Stimulated activated naive CD8-positive, alpha-beta T cell treated with anti-CD3 and anti-CD28 coated beads, Interleukin-15, Interleukin-2, amounts not matched to agents 100 ng/mL and 50 ng/mL, for 24 hours (primary cell): ENCODE results near the gene ERCC2.

Experiments
- H3K27ac Mint-ChIP-seq: one replicate; pipeline ENCODE4 v1.8.0; 2021; ENCODE audit warnings: mild to moderate bottlenecking, mixed read lengths
- H3K27me3 Mint-ChIP-seq: one replicate; pipeline ENCODE4 v1.8.0; 2021; ENCODE audit warnings: mixed read lengths
- H3K36me3 Mint-ChIP-seq: one replicate; pipeline ENCODE4 v1.8.0; 2021; ENCODE audit warnings: low read depth, mixed read lengths
- H3K4me1 Mint-ChIP-seq: one replicate; pipeline ENCODE4 v1.8.0; 2021; ENCODE audit warnings: low read depth, mixed read lengths
- H3K4me3 Mint-ChIP-seq: one replicate; pipeline ENCODE4 v1.8.0; 2021; ENCODE audit warnings: mild to moderate bottlenecking, mixed read lengths
- H3K9me3 Mint-ChIP-seq: one replicate; pipeline ENCODE4 v1.8.0; 2021; ENCODE audit warnings: mixed read lengths

ERCC2 gene

DNA sequence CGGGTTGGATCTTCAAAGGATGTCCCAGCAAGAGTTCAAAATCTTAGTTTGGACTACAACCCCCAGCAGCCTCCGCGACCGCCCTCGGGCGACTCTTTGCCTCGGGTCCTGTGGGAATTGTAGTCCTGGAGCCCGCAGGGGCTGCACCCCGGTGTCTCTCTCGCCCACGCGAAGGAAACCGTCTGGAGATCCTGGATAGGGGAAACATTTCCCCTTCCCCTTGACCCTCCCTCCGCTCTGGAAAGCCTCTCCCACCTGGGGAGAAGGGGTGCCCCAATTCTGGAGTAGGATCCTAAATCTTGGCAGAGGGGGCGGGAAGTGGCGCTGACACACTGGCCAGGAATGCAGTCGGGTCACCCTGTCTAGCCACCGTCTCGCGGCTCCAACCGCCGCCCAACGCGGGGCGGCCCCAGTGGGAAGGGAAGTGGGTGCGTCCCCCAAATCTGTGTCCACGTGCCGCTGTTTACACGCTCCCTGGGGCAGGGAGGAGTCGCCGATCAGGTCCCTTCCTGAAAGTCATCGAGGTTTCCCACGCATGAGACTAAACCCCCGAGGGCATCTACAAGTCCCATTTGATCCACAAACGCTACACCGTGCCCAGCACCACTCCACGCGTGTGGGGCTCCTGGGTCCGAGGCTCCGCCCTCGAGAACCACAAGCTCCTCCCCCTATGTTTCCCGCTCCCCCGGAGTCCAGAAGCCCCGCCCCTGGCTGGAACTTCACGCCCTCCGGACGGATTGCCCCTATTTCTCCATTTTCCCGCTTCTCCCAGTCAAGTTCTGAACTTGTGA is 35.3 kb upstream of the ERCC2 start:
- Mint-ChIP-seq H3K27ac (peak overlapping the region; percentile 95), H3K36me3 (peaks cover 20% of the 10 kb centered on the region), H3K9me3 (no peaks in the 10 kb centered on the region), H3K27me3 (peaks cover 32% of the 10 kb centered on the region), H3K4me3 (peak overlapping the region; percentile 99), H3K4me1 (peaks cover 42% of the 10 kb centered on the region)

DNA sequence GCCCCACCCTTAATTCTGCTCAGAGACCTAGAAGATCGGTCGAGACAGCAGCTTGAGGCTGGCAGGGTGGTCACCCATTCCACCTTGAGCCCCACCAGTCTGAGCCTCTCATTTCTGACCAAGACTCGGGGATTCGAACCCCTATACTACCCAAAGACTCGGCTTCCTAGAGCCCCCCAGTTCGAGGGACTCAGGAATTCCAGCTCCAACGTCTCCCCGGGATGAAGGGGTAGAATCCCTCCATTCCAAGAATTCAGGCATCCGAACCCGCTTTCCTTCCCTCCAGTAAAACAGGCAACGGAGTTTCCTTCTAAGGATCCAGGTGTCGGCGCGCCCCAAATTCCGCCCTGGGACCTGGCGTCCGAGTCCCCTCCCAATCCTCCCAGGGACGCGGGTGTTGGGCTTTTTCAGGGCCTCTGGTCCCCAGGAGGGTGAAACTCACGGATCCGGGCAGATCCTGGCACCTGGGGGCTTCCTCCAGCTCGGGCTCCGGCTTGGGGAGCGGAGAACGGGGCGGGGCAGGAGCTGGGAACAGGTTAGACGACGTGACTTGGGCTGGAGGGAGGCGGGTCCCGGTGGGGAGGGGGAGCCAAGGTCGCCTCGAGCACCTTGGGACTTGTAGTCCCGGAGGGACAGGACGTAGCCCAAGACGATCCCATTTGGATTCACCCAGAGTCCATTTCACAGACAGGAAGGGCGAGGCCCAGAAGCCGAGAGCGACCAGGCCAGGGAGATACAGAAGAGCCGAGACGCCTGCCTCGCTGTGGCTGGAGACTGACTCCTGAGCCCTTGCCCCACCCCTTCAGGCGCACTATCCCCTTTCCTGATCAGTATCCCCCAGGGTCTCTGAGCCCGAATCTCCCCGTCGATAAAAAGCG is 34.4 kb upstream of the ERCC2 start, which contains the start of gene PPP1R13L:
Gene PPP1R13L (minus strand): TSS at position 513 of the 878 bp plus-strand sequence. CDS start 6,751 bp downstream, outside the sequence.
- H3K27ac Mint-ChIP-seq: peak within 1 kb of the TSS; percentile 95
- peaks cover 36% of the 10 kb centered on the region for H3K27me3 Mint-ChIP-seq
- H3K9me3 Mint-ChIP-seq: no peaks in the 10 kb centered on the region
- peaks cover 17% of the 10 kb centered on the region for H3K36me3 Mint-ChIP-seq
- peak within 1 kb of the TSS; percentile 99 for H3K4me3 Mint-ChIP-seq
- H3K4me1 Mint-ChIP-seq: peaks cover 42% of the 10 kb centered on the region

DNA sequence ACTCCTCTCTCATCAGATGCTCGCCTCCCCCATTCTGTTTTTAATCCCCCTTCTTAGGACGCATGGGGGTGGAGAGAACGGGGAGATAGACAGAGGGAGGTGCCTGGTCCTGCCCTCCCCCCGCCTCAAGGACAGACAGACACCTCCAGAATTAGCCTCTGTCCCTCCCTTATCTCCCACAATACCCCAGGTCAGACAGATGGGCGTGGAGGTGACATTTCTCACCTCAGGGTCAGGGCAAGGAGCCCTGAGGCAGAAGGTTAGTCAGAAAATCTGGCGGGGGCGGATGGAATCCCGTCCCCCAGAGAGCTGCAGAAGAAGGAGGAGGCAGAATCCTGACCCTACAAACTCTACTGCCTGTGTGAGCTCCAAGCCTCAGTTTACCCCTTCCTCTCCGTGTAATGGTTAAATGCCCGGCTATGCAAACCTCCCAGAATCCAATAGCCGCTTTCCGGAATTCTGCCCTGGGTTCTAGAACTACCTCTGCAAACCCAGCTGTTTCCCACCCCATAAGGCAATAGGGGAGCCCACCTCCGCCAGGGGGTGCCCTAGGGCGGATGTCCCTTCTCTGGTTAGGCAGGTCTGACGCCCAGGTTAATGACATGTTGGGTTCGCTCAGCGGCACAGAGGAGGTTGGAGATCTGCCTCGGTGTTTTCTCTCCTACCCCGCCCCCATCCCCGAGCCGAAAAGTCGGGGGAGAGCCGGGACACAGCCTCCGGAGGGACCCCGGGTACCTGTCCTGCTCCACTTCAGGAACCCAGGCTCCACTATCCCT is 33.6 kb upstream of the ERCC2 start:
- Mint-ChIP-seq H3K36me3 (peaks cover 11% of the 10 kb centered on the region), H3K27ac (no peak overlapping the region), H3K9me3 (no peaks in the 10 kb centered on the region), H3K27me3 (peaks cover 36% of the 10 kb centered on the region), H3K4me1 (peaks cover 39% of the 10 kb centered on the region), H3K4me3 (peak overlapping the region; percentile 99)

DNA sequence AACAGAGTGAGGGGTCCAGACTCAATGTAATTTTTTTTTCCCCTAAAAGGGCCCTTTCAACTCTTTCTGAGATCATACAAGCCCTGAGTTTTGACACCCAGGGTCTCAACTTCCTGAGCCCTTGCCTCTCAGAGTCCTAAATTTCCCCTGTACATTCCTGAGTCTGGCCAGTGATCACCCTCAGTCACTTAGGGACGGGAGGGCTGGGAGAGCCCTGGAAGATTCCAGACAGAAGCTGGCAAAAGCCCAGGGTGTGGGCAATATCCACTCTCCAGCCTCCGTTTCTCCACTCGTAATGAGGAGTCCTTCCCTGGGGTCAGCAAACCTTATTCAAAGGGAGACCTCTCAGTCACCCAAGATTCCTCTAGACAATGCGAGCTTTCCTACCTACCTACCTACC is 32.9 kb upstream of the ERCC2 start:
- Mint-ChIP-seq H3K4me3 (no peak overlapping the region), H3K9me3 (no peaks in the 10 kb centered on the region), H3K27me3 (peaks cover 42% of the 10 kb centered on the region), H3K4me1 (peaks cover 45% of the 10 kb centered on the region), H3K36me3 (peaks cover 4% of the 10 kb centered on the region), H3K27ac (no peak overlapping the region)

DNA sequence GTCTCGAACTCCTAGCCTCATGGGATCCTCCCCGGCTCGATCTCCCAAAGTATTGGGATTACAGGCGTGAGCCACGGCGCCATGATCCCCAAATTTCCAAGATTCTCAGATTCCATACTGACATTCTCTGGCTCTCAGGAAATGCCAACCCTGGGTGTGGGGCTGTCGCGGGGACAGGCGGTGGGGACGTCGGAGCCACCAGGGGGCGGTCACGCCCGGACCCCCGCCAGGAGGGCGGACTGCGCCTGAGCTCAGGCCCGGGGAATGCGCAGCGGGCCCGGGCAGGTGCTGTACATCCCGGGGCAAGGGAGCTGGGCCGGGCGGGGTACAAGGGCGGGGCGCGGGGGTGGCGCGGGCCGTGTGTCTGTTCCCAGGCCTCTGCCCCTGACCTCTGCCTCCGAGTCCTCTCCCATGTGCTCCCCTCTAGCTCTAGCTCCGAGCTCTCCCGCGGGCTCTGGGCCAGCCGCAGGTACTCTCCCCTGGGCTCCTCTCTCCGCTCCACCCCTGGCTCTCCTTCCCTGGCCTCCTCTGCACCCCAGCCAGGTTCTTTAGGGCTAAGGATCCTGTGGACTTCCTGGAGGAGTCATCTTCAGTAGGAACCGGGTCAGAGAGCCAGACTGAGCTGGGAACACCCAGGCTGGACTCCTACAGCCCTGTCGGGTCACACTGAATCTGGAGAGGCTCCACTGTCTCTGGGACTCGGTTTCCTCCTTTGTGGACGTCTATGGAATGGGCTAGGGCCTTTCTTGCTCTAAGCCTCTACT is 32.1 kb upstream of the ERCC2 start:
- H3K4me3 Mint-ChIP-seq: no peak overlapping the region
- peaks cover 47% of the 10 kb centered on the region for H3K27me3 Mint-ChIP-seq
- H3K9me3 Mint-ChIP-seq: no peaks in the 10 kb centered on the region
- H3K4me1 Mint-ChIP-seq: peaks cover 40% of the 10 kb centered on the region
- H3K36me3 Mint-ChIP-seq: no peaks in the 10 kb centered on the region
- no peak overlapping the region for H3K27ac Mint-ChIP-seq

DNA sequence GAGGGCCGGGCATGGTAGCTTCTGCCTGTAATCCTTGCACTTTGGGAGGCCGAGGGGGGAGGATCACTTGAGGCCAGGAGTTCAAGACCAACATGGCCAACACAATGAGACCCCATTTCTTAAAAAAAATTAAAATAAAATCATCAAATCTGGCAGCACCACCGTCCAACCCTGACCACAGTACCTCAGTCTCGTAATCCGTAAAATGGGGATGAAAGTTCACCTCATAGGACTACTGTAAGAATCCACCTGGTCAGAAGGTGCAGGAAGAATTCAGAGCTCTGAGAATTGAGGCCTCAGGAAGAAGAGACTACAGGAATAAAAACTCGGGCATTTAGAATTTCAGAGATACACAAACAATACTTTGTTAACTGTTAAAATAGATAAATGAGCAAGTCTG is 31.4 kb upstream of the ERCC2 start:
- Mint-ChIP-seq H3K27ac (no peak overlapping the region), H3K4me3 (no peak overlapping the region), H3K27me3 (peaks cover 54% of the 10 kb centered on the region), H3K9me3 (no peaks in the 10 kb centered on the region), H3K36me3 (no peaks in the 10 kb centered on the region), H3K4me1 (peaks cover 40% of the 10 kb centered on the region)

DNA sequence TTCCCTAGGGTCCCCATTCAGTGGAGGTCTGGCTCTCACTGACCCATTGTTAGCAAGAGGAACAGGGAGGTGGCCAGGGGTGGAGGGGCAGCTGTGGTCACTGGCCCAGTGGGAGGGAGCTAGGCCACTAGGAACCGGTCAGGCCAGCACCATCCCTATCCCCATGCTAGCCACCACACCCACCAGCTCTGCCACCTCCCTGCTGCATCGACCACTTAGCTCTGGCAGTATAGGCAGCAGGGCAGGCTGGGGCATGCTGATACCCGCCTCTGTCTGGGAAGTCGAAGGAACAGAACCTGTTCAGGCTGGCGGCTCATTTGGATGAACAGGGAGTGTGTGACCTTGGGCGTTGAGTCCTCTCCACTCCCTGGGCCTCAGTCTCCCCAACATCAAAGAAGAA is 29.8 kb upstream of the ERCC2 start:
- Mint-ChIP-seq H3K9me3 (no peaks in the 10 kb centered on the region), H3K4me3 (no peak overlapping the region), H3K27me3 (peaks cover 54% of the 10 kb centered on the region)

DNA sequence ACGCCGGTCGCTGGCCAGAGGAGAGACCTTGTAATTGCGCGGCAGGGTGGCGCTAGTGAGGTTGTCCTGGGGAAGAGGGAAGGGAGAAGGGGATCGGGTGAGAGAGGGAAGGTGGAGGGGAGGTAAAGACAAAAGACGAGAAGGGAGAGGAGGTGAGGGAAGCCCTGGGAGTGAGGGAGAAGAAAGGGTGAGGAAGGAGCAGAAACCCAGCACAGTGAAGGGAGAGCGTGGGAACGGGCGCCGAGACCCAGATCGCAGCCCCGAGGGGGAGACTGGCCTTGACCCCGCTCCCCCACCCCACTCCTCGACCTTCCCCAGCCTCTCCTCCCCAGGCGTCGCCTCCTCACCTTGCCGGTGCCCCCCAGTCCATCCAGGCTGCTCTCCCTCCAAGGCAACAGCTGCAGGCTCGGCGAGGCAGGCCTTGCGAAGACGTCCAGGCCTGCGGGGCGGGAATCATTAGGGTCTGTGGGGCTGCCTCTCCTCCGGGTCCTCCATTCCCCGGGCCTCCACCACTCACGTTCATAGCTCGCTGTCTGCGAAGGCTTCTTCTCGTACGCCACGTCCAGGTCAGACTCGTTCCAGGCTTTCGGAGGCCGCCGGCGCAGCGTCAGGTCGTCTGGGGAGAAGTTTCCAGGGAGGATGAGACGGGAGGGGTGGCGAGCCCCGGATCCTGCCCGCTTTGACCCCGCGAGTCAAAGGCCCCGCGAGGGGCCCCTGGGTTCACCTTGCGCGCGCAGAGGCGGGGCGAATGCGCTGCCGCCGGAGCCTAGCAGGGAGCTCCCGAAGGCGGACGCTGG is 25.6 kb upstream of the ERCC2 start:
- Mint-ChIP-seq H3K27me3 (peaks cover 22% of the 10 kb centered on the region), H3K36me3 (no peaks in the 10 kb centered on the region), H3K9me3 (no peaks in the 10 kb centered on the region), H3K4me1 (peaks cover 9% of the 10 kb centered on the region), H3K27ac (no peak overlapping the region), H3K4me3 (no peak overlapping the region)

More for the DNA sequence above, 29.8 kb upstream of the ERCC2 start:
- no peaks in the 10 kb centered on the region for H3K36me3 Mint-ChIP-seq
- no peak overlapping the region for H3K27ac Mint-ChIP-seq
- peaks cover 29% of the 10 kb centered on the region for H3K4me1 Mint-ChIP-seq

DNA sequence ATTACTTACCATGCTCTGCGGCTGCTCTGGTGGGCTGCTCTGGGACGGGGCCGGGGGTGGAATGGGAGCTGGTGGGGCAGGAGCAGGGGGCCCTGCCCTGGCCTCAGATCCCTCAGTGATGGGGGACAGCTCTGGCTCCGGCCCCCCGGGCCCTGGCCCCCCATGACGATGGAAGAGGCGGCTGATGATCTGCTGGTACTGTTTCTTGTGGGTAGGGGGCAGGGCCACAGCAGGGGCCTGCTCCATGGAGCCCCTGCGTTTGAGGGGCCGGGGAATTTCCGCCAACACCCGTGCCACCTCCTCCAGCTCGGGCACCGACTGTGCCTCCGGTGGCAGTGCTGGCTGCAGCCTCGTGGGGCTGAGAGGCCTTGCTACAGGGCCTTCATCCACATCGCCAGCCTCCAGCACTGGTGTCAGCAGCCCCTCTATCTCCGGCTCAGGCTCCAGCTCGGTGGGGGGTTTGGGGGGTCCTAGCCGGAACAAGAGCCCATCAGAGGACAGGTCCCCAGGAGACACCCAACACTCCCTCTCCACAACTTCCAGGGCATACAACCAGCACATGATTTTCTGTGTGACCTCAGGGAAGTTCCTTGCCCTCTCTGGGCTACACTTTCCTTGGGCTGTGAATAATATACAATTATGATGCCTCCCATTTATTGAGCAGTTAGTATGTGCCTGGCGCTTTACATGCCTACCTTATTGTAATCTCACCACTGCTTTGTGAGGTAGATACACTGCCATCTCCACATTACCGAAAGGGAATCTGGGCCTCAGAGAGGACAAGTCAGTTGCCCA is 21.7 kb upstream of the ERCC2 start:
- Mint-ChIP-seq H3K27me3 (peaks cover 13% of the 10 kb centered on the region), H3K4me1 (no peaks in the 10 kb centered on the region), H3K9me3 (no peaks in the 10 kb centered on the region), H3K27ac (no peak overlapping the region), H3K4me3 (no peak overlapping the region), H3K36me3 (no peaks in the 10 kb centered on the region)

DNA sequence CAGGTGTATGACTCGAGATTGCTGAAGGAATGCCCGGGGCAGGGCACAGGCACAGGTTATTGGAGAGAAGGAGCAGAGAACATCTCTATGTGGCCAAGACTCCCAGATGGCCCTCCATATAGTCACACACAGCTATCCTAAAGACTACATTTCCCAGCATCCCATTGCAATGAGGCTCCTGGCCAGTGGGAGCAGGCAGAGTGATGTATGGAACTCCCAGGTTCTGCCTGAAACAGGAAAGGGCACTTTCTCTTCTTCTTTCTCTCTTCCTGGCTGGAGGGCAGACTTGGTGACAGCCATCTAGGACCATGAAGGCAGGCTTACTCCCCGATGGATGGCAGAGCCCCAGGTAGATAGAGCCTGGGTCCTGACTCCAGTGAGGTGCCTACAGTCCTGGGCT is 21.0 kb upstream of the ERCC2 start:
- Mint-ChIP-seq H3K4me1 (no peaks in the 10 kb centered on the region), H3K4me3 (no peak overlapping the region), H3K27me3 (peaks cover 16% of the 10 kb centered on the region), H3K36me3 (no peaks in the 10 kb centered on the region), H3K27ac (no peak overlapping the region), H3K9me3 (no peaks in the 10 kb centered on the region)

DNA sequence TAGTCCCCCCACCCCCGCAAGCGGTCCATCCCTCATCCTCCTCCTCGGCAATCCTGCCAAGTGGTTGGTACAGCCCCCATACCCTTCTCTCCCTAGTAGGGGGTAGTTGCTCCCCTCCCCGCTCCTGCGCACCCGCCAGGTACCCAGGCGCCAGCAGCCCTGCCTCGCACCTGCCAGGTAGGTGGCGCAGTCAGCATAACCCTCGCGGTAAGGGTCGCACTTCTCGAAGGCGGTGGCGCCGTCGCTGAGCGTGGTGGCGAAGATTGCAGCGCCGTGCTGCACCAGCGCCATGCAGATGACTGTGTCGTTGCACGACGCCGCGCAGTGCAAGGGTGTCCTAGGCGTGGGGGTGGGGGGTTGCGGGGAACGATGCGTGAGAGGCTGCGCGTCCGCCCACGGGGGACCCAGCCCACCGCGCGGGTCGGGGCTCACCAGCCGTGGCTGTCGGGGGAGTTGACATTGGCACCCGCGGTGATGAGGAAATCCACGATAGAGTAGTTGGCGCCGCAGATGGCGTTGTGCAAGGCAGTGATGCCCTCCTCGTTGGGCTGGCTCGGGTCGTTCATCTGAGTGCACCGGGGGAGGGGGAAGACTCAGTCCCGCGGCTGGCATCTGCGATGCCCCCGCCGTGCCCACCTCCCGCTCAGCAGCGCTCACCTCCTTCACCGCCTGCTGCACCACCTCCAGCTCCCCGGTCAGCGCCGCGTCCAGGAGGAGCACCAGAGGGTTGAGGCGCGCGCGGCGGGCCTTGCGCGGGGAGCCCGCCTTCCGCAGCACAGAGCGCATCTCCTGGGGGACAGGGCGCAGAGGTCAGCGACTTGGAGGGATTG is 15.2 kb upstream of the ERCC2 start:
- Mint-ChIP-seq H3K9me3 (no peaks in the 10 kb centered on the region), H3K4me1 (no peaks in the 10 kb centered on the region), H3K27me3 (peaks cover 28% of the 10 kb centered on the region), H3K4me3 (no peak overlapping the region), H3K36me3 (no peaks in the 10 kb centered on the region), H3K27ac (no peak overlapping the region)

DNA sequence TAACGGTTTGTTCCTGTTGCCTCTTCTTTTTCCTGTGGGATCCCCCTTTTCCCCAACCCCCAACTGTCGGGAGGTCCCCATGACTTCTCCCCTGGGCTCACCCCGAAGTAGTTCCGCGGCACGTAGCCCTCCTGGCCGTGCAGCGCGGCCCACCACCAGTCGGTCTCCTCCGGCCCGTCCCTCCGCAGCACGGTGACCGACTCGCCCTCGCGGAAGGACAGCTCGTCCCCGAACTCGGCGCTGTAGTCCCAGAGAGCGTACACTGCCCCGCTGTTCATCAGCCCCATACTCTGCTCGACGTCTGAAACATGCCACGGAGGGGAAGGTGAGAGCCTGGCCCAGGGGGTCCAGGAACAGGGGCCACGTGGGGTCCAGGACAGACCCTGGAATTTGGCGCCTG is 12.1 kb upstream of the ERCC2 start:
- peaks cover 19% of the 10 kb centered on the region for H3K27me3 Mint-ChIP-seq
- H3K4me3 Mint-ChIP-seq: no peak overlapping the region
- no peaks in the 10 kb centered on the region for H3K36me3 Mint-ChIP-seq
- H3K4me1 Mint-ChIP-seq: no peaks in the 10 kb centered on the region
- H3K27ac Mint-ChIP-seq: no peak overlapping the region
- no peaks in the 10 kb centered on the region for H3K9me3 Mint-ChIP-seq
